ENCODE results near the gene EVPLL. TPM values are rescaled to one million over a fixed set of nuclear protein-coding genes. Genes with fewer than 3 reads are reported as not detected.
A peak's percentile ranks its signal among the peaks of the same experiment; 100 is the strongest.

EVPLL gene
- total and polyA plus RNA-seq, 9 of the 15 experiments (the other 6 are each of a cell fraction or from before 2014, with no cell fraction given): not detected

- H3K27me3 ChIP-seq (ENCODE audit: control insufficient read depth in 2 of 2, insufficient read depth in 2 of 2, low read length in 2 of 2): no peaks in the 10 kb centered on the region
- no peak overlapping the region for H3K4me2 ChIP-seq (ENCODE audit: insufficient read depth, low read length)
- H3K79me2 ChIP-seq (ENCODE audit: control insufficient read depth, insufficient read depth, low read length): no peaks in the 10 kb centered on the region
- intact Hi-C loops (cut with micrococcal nuclease) (no loop called here), in situ Hi-C loops (cut with MboI) (no loop called here)
- H3K27ac ChIP-seq (ENCODE audit: extremely low read depth, low read depth, low read length): no peak overlapping the region
- DNase-seq (ENCODE audit: extremely low read depth in 1 of 4, low spot score in 3 of 4) (no peak), ATAC-seq (no peak), FAIRE-seq (no peak)
- POLR2A ChIA-PET: interaction anchor here (1.6 kb wide), 1 partner anchor 9 kb away, joined by 6 read pairs; the partner anchor contains the start of gene SHMT1
- H3K4me3 ChIP-seq: no peak overlapping the region
- H4K20me1 ChIP-seq (replicated peaks; ENCODE audit: control insufficient read depth, insufficient read depth, low read length): no peaks in the 10 kb centered on the region
- H2AFZ ChIP-seq (ENCODE audit: low read depth, low read length): no peak overlapping the region
- H3K9ac ChIP-seq (ENCODE audit: insufficient read depth in 1 of 2, low read depth in 2 of 2, low read length in 2 of 2): no peak overlapping the region
- TF ChIP-seq NCOA1 (IDR thresholded peaks at IDR 0.05; ENCODE audit: low read depth) (no peak), CCAR2 (IDR thresholded peaks at IDR 0.05; ENCODE audit: low read depth, low read length) (no peak), TFAM (CRISPR knock-in tag; conservative IDR thresholded peaks at IDR 0.05) (no peak), COPS2 (conservative IDR thresholded peaks at IDR 0.05) (no peak), TAL1 (IDR thresholded peaks at IDR 0.05) (no peak), PHB2 (IDR thresholded peaks at IDR 0.05; ENCODE audit: low read depth) (no peak), ZNF584 (CRISPR knock-in tag; IDR thresholded peaks at IDR 0.05; ENCODE audit: low read depth) (no peak), TEAD4 (IDR thresholded peaks at IDR 0.05; ENCODE audit: low read length) (no peak), TEAD4 (CRISPR knock-in tag; IDR thresholded peaks at IDR 0.05; ENCODE audit: borderline replicate concordance) (no peak), XRCC5 (IDR thresholded peaks at IDR 0.05; ENCODE audit: low read depth, low read length) (no peak), SP2 (IDR thresholded peaks at IDR 0.05; ENCODE audit: extremely low read depth, low read depth, low read length, poor library complexity, severe bottlenecking) (no peak), ZNF174 (CRISPR knock-in tag; IDR thresholded peaks at IDR 0.05) (no peak), ZNF764 (CRISPR knock-in tag; IDR thresholded peaks at IDR 0.05; ENCODE audit: low read depth) (no peak), ZFX (CRISPR knock-in tag; IDR thresholded peaks at IDR 0.05) (no peak), SMAD4 (CRISPR knock-in tag; conservative IDR thresholded peaks at IDR 0.05) (no peak), ASH1L (IDR thresholded peaks at IDR 0.05; ENCODE audit: borderline replicate concordance, low read depth, partially characterized antibody) (no peak), MIER1 (IDR thresholded peaks at IDR 0.05; ENCODE audit: low read depth) (no peak), MCM2 (IDR thresholded peaks at IDR 0.05; ENCODE audit: low read depth) (no peak)
- H3K9me1 ChIP-seq (ENCODE audit: control insufficient read depth, insufficient read depth, low read length): no peaks in the 10 kb centered on the region
- WGBS (ENCODE audit: insufficient coverage, low coverage, missing lambda C conversion rate): 97% methylated on average over 6 of the region's 6 CpGs
- H3K9me3 ChIP-seq (replicated peaks; ENCODE audit: control insufficient read depth, insufficient read depth, low read depth, low read length): no peaks in the 10 kb centered on the region
- no peaks in the 10 kb centered on the region for H3K4me1 ChIP-seq (replicated peaks in 1 of 2; ENCODE audit: control insufficient read depth in 2 of 2, insufficient read depth in 2 of 2, low read length in 2 of 2)
- peaks cover 30% of the 10 kb centered on the region; the same call in 2 of the 3 replicates for H3K36me3 ChIP-seq (ENCODE audit: control insufficient read depth, insufficient read depth, low read length)
- TSS peak; percentile 32 for BruUV-seq (replicated peaks)
- CTCF ChIA-PET (ENCODE audit: low intra/inter-chr PET ratio): no interaction called here
Measured at GRCh38 chr17:18353541-18353940, 24.0 kb upstream of the EVPLL start.

All from K562 (cell line).